Smooth muscle cell (in vitro differentiated cells): ENCODE data around the gene BFSP2. TPM values are rescaled to one million over a fixed set of nuclear protein-coding genes. Genes with fewer than 3 reads are reported as not detected.
A peak's percentile ranks its signal among the peaks of the same experiment; 100 is the strongest.

Experiments
- DNase-seq: peaks from one replicate; lab custom pipeline; 2025; ENCODE audit not compliant: unreplicated experiment; lab: John Stamatoyannopoulos, UW
- H2AFZ ChIP-seq: fragments of 200-600 bp; sonication (generic); 2 replicates; pipeline ENCODE4 v1.6.0; 2016; ENCODE audit warnings: antibody characterized with exemption, low read depth, mild to moderate bottlenecking
- H3F3A ChIP-seq: fragments of 200-600 bp; sonication (generic); 2 replicates; pipeline ENCODE4 v1.6.0; 2017; ENCODE audit warnings: antibody characterized with exemption, low read depth
- H3K27ac ChIP-seq: fragments of 200-600 bp; sonication (generic); 2 replicates; pipeline ENCODE4 v1.5.1; 2016; ENCODE audit warnings: low read depth, mild to moderate bottlenecking
- H3K27me3 ChIP-seq: fragments of 200-600 bp; sonication (generic); 2 replicates; pipeline ENCODE4 v1.6.1; 2016; ENCODE audit warnings: low read depth, mild to moderate bottlenecking
- H3K36me3 ChIP-seq: fragments of 200-600 bp; sonication (generic); 2 replicates; pipeline ENCODE4 v1.5.1; 2016; ENCODE audit warnings: low read depth
- H3K4me1 ChIP-seq: fragments of 200-600 bp; sonication (generic); 2 replicates; pipeline ENCODE4 v1.5.1; 2016; ENCODE audit warnings: low read depth
- H3K4me2 ChIP-seq: fragments of 200-600 bp; sonication (generic); 2 replicates; pipeline ENCODE4 v1.6.0; 2016; ENCODE audit warnings: mild to moderate bottlenecking
- H3K4me3 ChIP-seq: fragments of 200-600 bp; sonication (generic); 2 replicates; pipeline ENCODE4 v1.5.1; 2016; ENCODE audit warnings: mild to moderate bottlenecking
- H3K79me2 ChIP-seq: fragments of 200-600 bp; sonication (generic); 2 replicates; pipeline ENCODE4 v1.6.0; 2016; ENCODE audit warnings: low read depth, mild to moderate bottlenecking
- H3K9ac ChIP-seq: fragments of 200-600 bp; sonication (generic); 2 replicates; pipeline ENCODE4 v1.6.0; 2016; ENCODE audit warnings: low read depth
- H3K9me3 ChIP-seq: fragments of 200-600 bp; sonication (generic); replicated peaks from 2 replicates; pipeline ENCODE4 v1.5.1; 2016; ENCODE audit warnings: low read depth
- H4K20me1 ChIP-seq: fragments of 200-600 bp; sonication (generic); 2 replicates; pipeline ENCODE4 v1.6.0; 2016; ENCODE audit warnings: low read depth
- WGBS: methylation state at CpG from one replicate; pipeline ENCODE4 v1.1.7; 2016; ENCODE audit warnings: low lambda C conversion rate; 5-methylcytosine and 5-hydroxymethylcytosine counted together
- polyA plus RNA-seq: library from polyadenylated mRNA; unstranded; fragments of >200 nt; fragmentation: Nextera tagmentation; extraction: Ambion mirVana; gene quantifications from 2 replicates; pipeline ENCODE4 v1.2.1, GENCODE V29; 2016
- total RNA-seq: library from RNA; depleted of rRNA; stranded (reverse); fragments of >200 nt; gene quantifications from 2 replicates; pipeline ENCODE4 v1.2.3, GENCODE V29; 2014
- TF ChIP-seq, protein P1 (sequence below): fragments of 200-600 bp; sonication (generic); IDR thresholded peaks from 2 replicates; pipeline ENCODE4 v1.5.1; 2017; ENCODE audit warnings: borderline replicate concordance, mild to moderate bottlenecking, antibody characterized with exemption; ENCODE audit not compliant: insufficient read depth, poor library complexity, severe bottlenecking

BFSP2 gene
- total and polyA plus RNA-seq, 2 experiments from 2014 or later = not detected

GRCh38 chr3:133457465-133458067 is 57.7 kb downstream of the BFSP2 start:
- H3K4me1 ChIP-seq = peaks cover 29% of the 10 kb centered on the region
- no peak overlapping the region for H3K4me2 ChIP-seq
- no peak overlapping the region for H3K4me3 ChIP-seq
- H3K27ac ChIP-seq = no peak overlapping the region
- no peaks in the 10 kb centered on the region for H3K79me2 ChIP-seq
- H4K20me1 ChIP-seq = no peaks in the 10 kb centered on the region
- WGBS = 88% methylated on average over 1 of the region's 1 CpG
- H3K9ac ChIP-seq = no peak overlapping the region
- H3F3A ChIP-seq = peaks cover 3% of the 10 kb centered on the region
- no peak overlapping the region for H2AFZ ChIP-seq
- DNase-seq = no peak
- H3K9me3 ChIP-seq = no peaks in the 10 kb centered on the region
- no peaks in the 10 kb centered on the region for H3K36me3 ChIP-seq
- no peaks in the 10 kb centered on the region for H3K27me3 ChIP-seq
- TF ChIP-seq, protein P1, sequence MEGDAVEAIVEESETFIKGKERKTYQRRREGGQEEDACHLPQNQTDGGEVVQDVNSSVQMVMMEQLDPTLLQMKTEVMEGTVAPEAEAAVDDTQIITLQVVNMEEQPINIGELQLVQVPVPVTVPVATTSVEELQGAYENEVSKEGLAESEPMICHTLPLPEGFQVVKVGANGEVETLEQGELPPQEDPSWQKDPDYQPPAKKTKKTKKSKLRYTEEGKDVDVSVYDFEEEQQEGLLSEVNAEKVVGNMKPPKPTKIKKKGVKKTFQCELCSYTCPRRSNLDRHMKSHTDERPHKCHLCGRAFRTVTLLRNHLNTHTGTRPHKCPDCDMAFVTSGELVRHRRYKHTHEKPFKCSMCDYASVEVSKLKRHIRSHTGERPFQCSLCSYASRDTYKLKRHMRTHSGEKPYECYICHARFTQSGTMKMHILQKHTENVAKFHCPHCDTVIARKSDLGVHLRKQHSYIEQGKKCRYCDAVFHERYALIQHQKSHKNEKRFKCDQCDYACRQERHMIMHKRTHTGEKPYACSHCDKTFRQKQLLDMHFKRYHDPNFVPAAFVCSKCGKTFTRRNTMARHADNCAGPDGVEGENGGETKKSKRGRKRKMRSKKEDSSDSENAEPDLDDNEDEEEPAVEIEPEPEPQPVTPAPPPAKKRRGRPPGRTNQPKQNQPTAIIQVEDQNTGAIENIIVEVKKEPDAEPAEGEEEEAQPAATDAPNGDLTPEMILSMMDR = peak; percentile 15

DNA sequence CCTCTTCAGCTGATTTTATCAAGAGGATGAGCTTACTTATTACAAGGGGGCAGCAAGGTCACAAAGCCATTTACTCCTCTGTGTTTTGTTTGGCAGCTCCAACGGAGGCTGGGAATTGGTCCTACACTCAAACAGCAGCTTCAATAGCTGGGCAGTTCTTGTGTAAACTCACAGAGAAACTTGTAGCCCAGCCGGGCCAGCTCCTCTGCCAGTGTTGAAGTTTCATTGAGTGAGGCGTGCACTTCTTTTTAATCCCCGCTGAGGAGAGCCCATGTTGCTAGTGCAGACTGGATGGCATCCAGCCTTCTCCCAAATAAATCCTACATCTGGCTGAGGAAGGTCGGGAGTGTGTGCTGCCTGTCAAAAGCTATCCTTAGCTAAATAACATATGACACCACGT is 59.5 kb downstream of the BFSP2 start:
- Histone ChIP-seq H3K4me1 (peaks cover 23% of the 10 kb centered on the region), H3K4me2 (no peak overlapping the region), H3K27ac (no peak overlapping the region), H3K27me3 (no peaks in the 10 kb centered on the region), H3K9ac (no peak overlapping the region), H4K20me1 (no peaks in the 10 kb centered on the region), H3F3A (no peaks in the 10 kb centered on the region), H3K36me3 (no peaks in the 10 kb centered on the region), H3K9me3 (no peaks in the 10 kb centered on the region), H3K79me2 (no peaks in the 10 kb centered on the region), H3K4me3 (no peak overlapping the region), H2AFZ (no peak overlapping the region)
- TF ChIP-seq, protein P1 = no peak
- DNase-seq = no peak
- WGBS = 85% methylated on average over 6 of the region's 6 CpGs

DNA sequence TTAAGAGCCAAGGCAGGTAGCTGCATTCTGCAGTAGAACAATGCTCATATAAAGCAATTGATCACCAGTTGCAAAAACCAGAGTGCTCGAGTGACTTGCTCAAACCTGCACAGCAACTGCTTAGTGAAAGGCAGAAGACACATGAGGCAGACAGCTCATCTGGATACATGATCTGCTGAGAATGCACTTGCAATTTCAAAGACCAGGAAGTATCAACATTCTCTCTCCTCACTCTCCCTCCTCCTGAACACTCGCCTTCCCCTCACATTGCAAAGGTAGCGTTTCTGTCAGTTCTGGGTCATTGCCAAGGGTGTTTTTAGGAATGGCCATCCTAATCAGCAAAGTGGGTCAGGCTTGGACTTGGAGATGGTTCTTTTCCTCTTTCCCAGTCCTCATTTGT is 61.0 kb downstream of the BFSP2 start:
- TF ChIP-seq, protein P1 = no peak
- Histone ChIP-seq H3K9me3 (no peaks in the 10 kb centered on the region), H3K27me3 (no peaks in the 10 kb centered on the region), H3K9ac (no peak overlapping the region), H3K4me3 (no peak overlapping the region), H3K79me2 (no peaks in the 10 kb centered on the region), H3K4me1 (peaks cover 23% of the 10 kb centered on the region), H4K20me1 (no peaks in the 10 kb centered on the region), H3K27ac (no peak overlapping the region), H3K36me3 (no peaks in the 10 kb centered on the region), H3F3A (no peaks in the 10 kb centered on the region), H2AFZ (no peak overlapping the region), H3K4me2 (no peak overlapping the region)
- DNase-seq = no peak
- WGBS = 69% methylated on average over 3 of the region's 3 CpGs

DNA sequence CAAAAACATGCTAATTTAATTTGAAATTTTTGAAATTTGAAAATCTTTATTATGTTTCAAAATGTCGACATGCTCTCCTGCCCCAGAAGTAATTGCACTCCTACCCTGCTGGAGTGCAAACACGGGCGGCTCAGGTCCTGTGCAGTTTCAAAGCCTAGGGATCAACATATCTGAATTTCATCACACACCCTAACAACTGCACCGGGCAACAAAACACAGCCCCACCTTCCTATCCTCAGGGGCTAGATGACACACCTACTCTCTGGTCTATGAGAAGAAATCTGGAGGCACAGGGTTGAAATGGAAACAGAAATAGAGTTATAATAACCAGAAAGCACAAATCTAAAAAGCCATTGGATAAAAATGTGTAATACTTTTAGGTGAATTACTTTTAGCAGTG is 61.4 kb downstream of the BFSP2 start:
- DNase-seq = no peak
- Histone ChIP-seq H3K27me3 (no peaks in the 10 kb centered on the region), H3K9me3 (no peaks in the 10 kb centered on the region), H3F3A (no peaks in the 10 kb centered on the region), H3K9ac (no peak overlapping the region), H3K4me2 (no peak overlapping the region), H3K79me2 (no peaks in the 10 kb centered on the region), H2AFZ (no peak overlapping the region), H3K4me3 (no peak overlapping the region), H3K36me3 (no peaks in the 10 kb centered on the region), H3K27ac (no peak overlapping the region), H4K20me1 (no peaks in the 10 kb centered on the region), H3K4me1 (peaks cover 23% of the 10 kb centered on the region)
- 41% methylated on average over 4 of the region's 4 CpGs for WGBS
- TF ChIP-seq, protein P1 = no peak
